ENCODE data around the gene DNAJC25. TPM values are rescaled to one million over a fixed set of nuclear protein-coding genes. Genes with fewer than 3 reads are reported as not detected.

The DNAJC25 gene
- total and polyA plus RNA-seq, 2 of the 8 experiments (the other 6 are each of a cell fraction or from before 2014, with no cell fraction given), result 2.7 to 6.2 TPM

- H3K4ac ChIP-seq (replicated peaks; ENCODE audit: insufficient read length, low read depth, low read length), result no peak overlapping the region
- no peaks in the 10 kb centered on the region for H3K79me2 ChIP-seq (ENCODE audit: control insufficient read depth in 1 of 2, insufficient read depth in 2 of 2, low read length in 2 of 2)
- H3K4me1 ChIP-seq (replicated peaks in 1 of 4; ENCODE audit: control insufficient read depth in 3 of 4, insufficient read depth in 4 of 4, low read length in 3 of 4), result no peaks in the 10 kb centered on the region
- H2BK20ac ChIP-seq (ENCODE audit: low read length), result no peak overlapping the region
- no peak overlapping the region for H4K5ac ChIP-seq (ENCODE audit: insufficient read length, low read depth, low read length)
- no peak overlapping the region for H2AFZ ChIP-seq (ENCODE audit: low read length)
- no peak overlapping the region for H2BK12ac ChIP-seq (ENCODE audit: low read depth, low read length)
- no peak overlapping the region for H2AK5ac ChIP-seq (ENCODE audit: low read depth, low read length)
- H3K4me2 ChIP-seq (ENCODE audit: insufficient read depth in 1 of 2, low read depth in 2 of 2, low read length in 2 of 2), result no peak overlapping the region
- CTCF ChIA-PET (ENCODE audit: partially characterized antibody), result interaction anchor here (0.8 to 4.1 kb wide), 5 partner anchors 11 to 19 kb away, joined by 3 to 23 read pairs (median 4); partner anchors contain the start of gene PTGR1
- H2BK15ac ChIP-seq (ENCODE audit: low read length), result no peak overlapping the region
- no peaks in the 10 kb centered on the region for H3K9me3 ChIP-seq (ENCODE audit: insufficient read depth in 2 of 2, low read depth in 1 of 2, low read length in 1 of 2)
- H3K36me3 ChIP-seq (ENCODE audit: control insufficient read depth in 2 of 4, insufficient read depth in 4 of 4, low read length in 3 of 4), result no peaks in the 10 kb centered on the region
- H3K23me2 ChIP-seq (ENCODE audit: low read depth, low read length), result no peaks in the 10 kb centered on the region
- DNase-seq (ENCODE audit: low read depth in 1 of 2, low spot score in 2 of 2) (no peak), FAIRE-seq (no peak)
- POLR2A ChIA-PET (ENCODE audit: partially characterized antibody), result interaction anchor here (0.8 kb wide), 1 partner anchor 11 kb away, joined by 3 read pairs; the partner anchor contains the start of gene PTGR1
- H3K27me3 ChIP-seq (replicated peaks in 1 of 4; ENCODE audit: control insufficient read depth in 3 of 4, extremely low read depth in 1 of 4, insufficient read depth in 3 of 4, low read length in 3 of 4), result no peaks in the 10 kb centered on the region; a peak in 1 of 7 replicates
- H3K14ac ChIP-seq (ENCODE audit: insufficient read length), result no peak overlapping the region
- H3K9ac ChIP-seq (replicated peaks in 1 of 4; ENCODE audit: extremely low read depth in 1 of 4, low read depth in 3 of 4, low read length in 3 of 4), result no peak overlapping the region
- no peak overlapping the region for H2BK5ac ChIP-seq (ENCODE audit: low read depth, low read length)
- H3K4me3 ChIP-seq (ENCODE audit: extremely low read depth in 1 of 4, insufficient read depth in 2 of 4, low read depth in 3 of 4, low read length in 4 of 4), result no peak overlapping the region
- no peaks in the 10 kb centered on the region for H4K20me1 ChIP-seq (replicated peaks in 1 of 2; ENCODE audit: control insufficient read depth in 1 of 2, insufficient read depth in 2 of 2, low read length in 2 of 2)
- WGBS, 2 experiments (ENCODE audit: extremely low coverage in 1 of 2, insufficient coverage in 1 of 2, insufficient read length in 1 of 2, insufficient replicate concordance in 2 of 2, low coverage in 1 of 2, low lambda C conversion rate in 2 of 2, missing lambda C conversion rate in 1 of 2), result 84% methylated on average over 7 of the region's 7 CpGs; no CpG with 5 or more reads in 1 of the 2 experiments
- no peak overlapping the region for H2BK120ac ChIP-seq (replicated peaks; ENCODE audit: low read depth, low read length)
- no peak overlapping the region for H4K91ac ChIP-seq (replicated peaks; ENCODE audit: insufficient read length, low read length)
- no peaks in the 10 kb centered on the region for H3K79me1 ChIP-seq (ENCODE audit: low read depth, low read length)
- H3K23ac ChIP-seq (ENCODE audit: insufficient read length), result no peak overlapping the region
- no peak overlapping the region for H4K8ac ChIP-seq (ENCODE audit: extremely low read depth, insufficient read depth, low read length)
- no peak overlapping the region for H3K56ac ChIP-seq (replicated peaks; ENCODE audit: insufficient read length, low read depth, low read length)
- no peak overlapping the region for H3K27ac ChIP-seq (ENCODE audit: low read depth, low read length)
- TF ChIP-seq POLR2A (IDR thresholded peaks at IDR 0.05; ENCODE audit: control extremely low read depth in 1 of 2, low read depth in 2 of 2, low read length in 2 of 2) (no peak), RFX5 (IDR thresholded peaks at IDR 0.05; ENCODE audit: borderline replicate concordance, low read depth, low read length) (no peak), PHF8 (conservative IDR thresholded peaks at IDR 0.05; ENCODE audit: low read depth, low read length) (no peak), SRF (IDR thresholded peaks at IDR 0.05; ENCODE audit: low read depth, low read length) (no peak), BRCA1 (IDR thresholded peaks at IDR 0.05; ENCODE audit: low read depth, low read length) (no peak), HDAC2 (IDR thresholded peaks at IDR 0.05; ENCODE audit: borderline replicate concordance in 1 of 2, low read depth in 2 of 2, low read length in 2 of 2) (no peak), SIX5 (IDR thresholded peaks at IDR 0.05; ENCODE audit: low read depth, low read length) (no peak), TBP (IDR thresholded peaks at IDR 0.05; ENCODE audit: low read depth, low read length) (no peak), KDM5A (IDR thresholded peaks at IDR 0.05; ENCODE audit: low read length) (no peak), CHD2 (IDR thresholded peaks at IDR 0.05; ENCODE audit: low read length) (no peak), NRF1 (IDR thresholded peaks at IDR 0.05; ENCODE audit: low read depth, low read length) (no peak), CEBPB (IDR thresholded peaks at IDR 0.05; ENCODE audit: low read depth, low read length) (no peak), ASH2L (IDR thresholded peaks at IDR 0.05; ENCODE audit: low read length) (no peak)
- H3K18ac ChIP-seq (ENCODE audit: extremely low read depth, low read length), result no peak overlapping the region
These were observed 20.3 kb upstream of the DNAJC25 start for GRCh38 chr9:111610845-111611244.
